Lower leg skin (tissue), 3 donors: ENCODE measurements around the gene SSH2.

Experiments
- POLR2A ChIP-seq, 2 donors: fragments of 450-650 bp; IDR thresholded peaks; one replicate each; pipeline ENCODE4 v1.6.1; 2016 to 2017; ENCODE audit warnings: antibody characterized with exemption in 2 of 2, mild to moderate bottlenecking in 1 of 2, moderate library complexity in 1 of 2
- TF ChIP-seq, protein P1 (sequence below), 3 donors: fragments of 450-650 bp; IDR thresholded peaks; one replicate each; pipeline ENCODE4 v1.5.1; 2016; ENCODE audit warnings: antibody characterized with exemption in 3 of 3, mild to moderate bottlenecking in 3 of 3, moderate library complexity in 2 of 3

- no peak for TF ChIP-seq POLR2A (IDR thresholded peaks at IDR 0.05)
- TF ChIP-seq, protein P1, sequence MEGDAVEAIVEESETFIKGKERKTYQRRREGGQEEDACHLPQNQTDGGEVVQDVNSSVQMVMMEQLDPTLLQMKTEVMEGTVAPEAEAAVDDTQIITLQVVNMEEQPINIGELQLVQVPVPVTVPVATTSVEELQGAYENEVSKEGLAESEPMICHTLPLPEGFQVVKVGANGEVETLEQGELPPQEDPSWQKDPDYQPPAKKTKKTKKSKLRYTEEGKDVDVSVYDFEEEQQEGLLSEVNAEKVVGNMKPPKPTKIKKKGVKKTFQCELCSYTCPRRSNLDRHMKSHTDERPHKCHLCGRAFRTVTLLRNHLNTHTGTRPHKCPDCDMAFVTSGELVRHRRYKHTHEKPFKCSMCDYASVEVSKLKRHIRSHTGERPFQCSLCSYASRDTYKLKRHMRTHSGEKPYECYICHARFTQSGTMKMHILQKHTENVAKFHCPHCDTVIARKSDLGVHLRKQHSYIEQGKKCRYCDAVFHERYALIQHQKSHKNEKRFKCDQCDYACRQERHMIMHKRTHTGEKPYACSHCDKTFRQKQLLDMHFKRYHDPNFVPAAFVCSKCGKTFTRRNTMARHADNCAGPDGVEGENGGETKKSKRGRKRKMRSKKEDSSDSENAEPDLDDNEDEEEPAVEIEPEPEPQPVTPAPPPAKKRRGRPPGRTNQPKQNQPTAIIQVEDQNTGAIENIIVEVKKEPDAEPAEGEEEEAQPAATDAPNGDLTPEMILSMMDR (IDR thresholded peaks at IDR 0.05), result no peak
Measured at GRCh38 chr17:29911641-29912177, 18.3 kb downstream of the SSH2 start.
